Measurements from ENCODE around the gene STIP1.

The STIP1 gene

GRCh38 chr11:64249038-64249437 lies 63.1 kb downstream of the STIP1 start:
- Histone ChIP-seq H2AFZ (no peak overlapping the region), H3K4me3 (ENCODE audit: low read depth, low read length) (no peak overlapping the region), H3K27ac (no peak overlapping the region), H3K36me3 (ENCODE audit: control insufficient read depth, insufficient read depth, low read length) (no peaks in the 10 kb centered on the region), H3K4me1 (peaks cover 3% of the 10 kb centered on the region), H3K9me3 (ENCODE audit: control insufficient read depth, low read length) (no peaks in the 10 kb centered on the region), H3K9ac (no peak overlapping the region), H3K4me2 (ENCODE audit: low read length) (no peak overlapping the region), H3K27me3 (ENCODE audit: control insufficient read depth, insufficient read depth, low read length) (no peaks in the 10 kb centered on the region), H3K79me2 (no peaks in the 10 kb centered on the region)
- TF ChIP-seq CTCF (IDR thresholded peaks at IDR 0.05) = no peak

GRCh38 chr11:64249563-64250414 lies 63.8 kb downstream of the STIP1 start:
- no peak overlapping the region for H2AFZ ChIP-seq
- no peak overlapping the region for H3K9ac ChIP-seq
- H3K4me1 ChIP-seq = peaks cover 7% of the 10 kb centered on the region
- H3K9me3 ChIP-seq (ENCODE audit: control insufficient read depth, low read length) = no peaks in the 10 kb centered on the region
- H3K4me3 ChIP-seq (ENCODE audit: low read depth, low read length) = no peak overlapping the region
- H3K79me2 ChIP-seq = no peaks in the 10 kb centered on the region
- H3K27me3 ChIP-seq (ENCODE audit: control insufficient read depth, insufficient read depth, low read length) = no peaks in the 10 kb centered on the region
- H3K27ac ChIP-seq = no peak overlapping the region
- H3K4me2 ChIP-seq (ENCODE audit: low read length) = no peak overlapping the region
- TF ChIP-seq CTCF (IDR thresholded peaks at IDR 0.05) = no peak
- no peaks in the 10 kb centered on the region for H3K36me3 ChIP-seq (ENCODE audit: control insufficient read depth, insufficient read depth, low read length)

- H3K27ac ChIP-seq = no peak overlapping the region
- no peak overlapping the region for H3K4me3 ChIP-seq (ENCODE audit: low read depth, low read length)
- H3K4me1 ChIP-seq = peaks cover 14% of the 10 kb centered on the region
- peak overlapping the region; percentile 72 for H2AFZ ChIP-seq
- H3K36me3 ChIP-seq (ENCODE audit: control insufficient read depth, insufficient read depth, low read length) = no peaks in the 10 kb centered on the region
- H3K9ac ChIP-seq = no peak overlapping the region
- TF ChIP-seq CTCF (IDR thresholded peaks at IDR 0.05) = no peak
- peak overlapping the region; percentile 80 for H3K4me2 ChIP-seq (ENCODE audit: low read length)
- H3K27me3 ChIP-seq (ENCODE audit: control insufficient read depth, insufficient read depth, low read length) = no peaks in the 10 kb centered on the region
- no peaks in the 10 kb centered on the region for H3K9me3 ChIP-seq (ENCODE audit: control insufficient read depth, low read length)
- H3K79me2 ChIP-seq = no peaks in the 10 kb centered on the region
Observed at GRCh38 chr11:64250415-64251015, 64.5 kb downstream of the STIP1 start.

- peak within 1 kb of the TSS; percentile 27 for H3K27ac ChIP-seq
- peak; percentile 51 for TF ChIP-seq CTCF (IDR thresholded peaks at IDR 0.05)
- H3K79me2 ChIP-seq = no peaks in the 10 kb centered on the region
- H3K36me3 ChIP-seq (ENCODE audit: control insufficient read depth, insufficient read depth, low read length) = no peaks in the 10 kb centered on the region
- peak within 1 kb of the TSS; percentile 59 for H3K4me3 ChIP-seq (ENCODE audit: low read depth, low read length)
- no peaks in the 10 kb centered on the region for H3K9me3 ChIP-seq (ENCODE audit: control insufficient read depth, low read length)
- H2AFZ ChIP-seq = peak within 1 kb of the TSS; percentile 72
- H3K4me1 ChIP-seq = peaks cover 20% of the 10 kb centered on the region
- no peaks in the 10 kb centered on the region for H3K27me3 ChIP-seq (ENCODE audit: control insufficient read depth, insufficient read depth, low read length)
- peak within 1 kb of the TSS; percentile 5 for H3K9ac ChIP-seq
- peak within 1 kb of the TSS; percentile 89 for H3K4me2 ChIP-seq (ENCODE audit: low read length)
Observed at GRCh38 chr11:64251016-64251752, 65.2 kb downstream of the STIP1 start, which contains the start of gene PLCB3. PLCB3 (plus strand) TSS chr11:64251530; CDS start chr11:64251650, 120 bp downstream.

Data from parathyroid adenoma (tissue), 2 donors.